Activated CD8-positive, alpha-beta T cell treated with anti-CD3 and anti-CD28 coated beads, Interleukin-2, amount 10 ng/mL, durations not matched to agents 7 days and 5 days (primary cell): ENCODE data around the gene ADIPOR1. TPM values are rescaled to one million over a fixed set of nuclear protein-coding genes. Genes with fewer than 3 reads are reported as not detected.

ENCODE experiments used
- ATAC-seq: fragments of 150-1000 bp; cut with Tn5 transposase; one replicate; pipeline ENCODE4 v1.10.0; 2021; ENCODE audit warnings: moderate library complexity
- CTCF ChIA-PET: fragments of 350-600 bp; sonication (Branson Sonifier 250); formaldehyde crosslinking; loops from one replicate; lab custom pipeline; 2021; ENCODE audit warnings: antibody characterized with exemption; lab: Charles Lee
- POLR2A ChIA-PET: fragments of 350-600 bp; sonication (Branson Sonifier 250); formaldehyde crosslinking; loops from one replicate; lab custom pipeline; 2021; ENCODE audit warnings: antibody characterized with exemption; lab: Charles Lee
- DNase-seq: peaks from one replicate; pipeline ENCODE4 v3.0.0-alpha.2; 2020
- H3K27ac Mint-ChIP-seq: one replicate; pipeline ENCODE4 v1.8.0; 2021; ENCODE audit warnings: mild to moderate bottlenecking, mixed read lengths
- H3K27me3 Mint-ChIP-seq: one replicate; pipeline ENCODE4 v1.8.0; 2021; ENCODE audit warnings: low read depth, mixed read lengths
- H3K36me3 Mint-ChIP-seq: one replicate; pipeline ENCODE4 v1.8.0; 2021; ENCODE audit warnings: low read depth, mixed read lengths
- H3K4me1 Mint-ChIP-seq: one replicate; pipeline ENCODE4 v1.8.0; 2021; ENCODE audit warnings: low read depth, mixed read lengths
- H3K4me3 Mint-ChIP-seq: one replicate; pipeline ENCODE4 v1.8.0; 2021; ENCODE audit warnings: mild to moderate bottlenecking, mixed read lengths
- H3K9me3 Mint-ChIP-seq: one replicate; pipeline ENCODE4 v1.8.0; 2022; ENCODE audit warnings: mixed read lengths; ENCODE audit not compliant: insufficient read depth
- total RNA-seq, 2 experiments: library from RNA; stranded (reverse); gene quantifications; one replicate each; pipeline ENCODE4 v1.2.3, GENCODE V29; 2021

The ADIPOR1 gene
- total RNA-seq, 2 experiments from 2014 or later = 60.8 to 70.7 TPM

GRCh38 chr1:202968895-202969295 is 10.8 kb upstream of the ADIPOR1 start:
- peaks cover 7% of the 10 kb centered on the region for H3K36me3 Mint-ChIP-seq
- CTCF ChIA-PET = interaction anchor here (1.1 to 1.6 kb wide), 7 partner anchors 9 to 42 kb away, joined by 5 to 28 read pairs (median 7); partner anchors contain the start of gene KLHL12
- no peaks in the 10 kb centered on the region for H3K9me3 Mint-ChIP-seq
- DNase-seq (peak; percentile 60), ATAC-seq (peak; percentile 54)
- H3K4me3 Mint-ChIP-seq = no peak overlapping the region
- peaks cover 4% of the 10 kb centered on the region for H3K27me3 Mint-ChIP-seq
- H3K4me1 Mint-ChIP-seq = peaks cover 30% of the 10 kb centered on the region
- POLR2A ChIA-PET = interaction anchor here (1.1 to 2.5 kb wide), 2 partner anchors 9 to 38 kb away, joined by 3 to 19 read pairs; partner anchors contain the start of gene TMEM183A
- peak overlapping the region; percentile 44 for H3K27ac Mint-ChIP-seq

GRCh38 chr1:202968351-202968750 is 10.2 kb upstream of the ADIPOR1 start:
- Mint-ChIP-seq H3K9me3 (no peaks in the 10 kb centered on the region), H3K4me1 (peaks cover 30% of the 10 kb centered on the region), H3K36me3 (peaks cover 7% of the 10 kb centered on the region), H3K4me3 (peak overlapping the region; percentile 88), H3K27ac (peak overlapping the region; percentile 91), H3K27me3 (peaks cover 4% of the 10 kb centered on the region)
- CTCF ChIA-PET = interaction anchor here (0.7 to 1.7 kb wide), 16 partner anchors 9 to 80 kb away, joined by 3 to 28 read pairs (median 5); partner anchors contain the start of genes ADIPOR1, KLHL12, RABIF and TMEM183A
- ATAC-seq = no peak
- POLR2A ChIA-PET = interaction anchor here (1.0 to 2.5 kb wide), 5 partner anchors 9 to 79 kb away, joined by 3 to 19 read pairs (median 4); partner anchors contain the start of genes KLHL12, RABIF and TMEM183A
- DNase-seq = no peak

GRCh38 chr1:202967684-202968281 is 9.7 kb upstream of the ADIPOR1 start:
- no peaks in the 10 kb centered on the region for H3K9me3 Mint-ChIP-seq

GRCh38 chr1:202966006-202966898 is 8.1 kb upstream of the ADIPOR1 start:
- DNase-seq = no peak

More at GRCh38 chr1:202967684-202968281, 9.7 kb upstream of the ADIPOR1 start:
- ATAC-seq (peak; percentile 14), DNase-seq (peak; percentile 58)
- Mint-ChIP-seq H3K4me1 (peaks cover 30% of the 10 kb centered on the region), H3K4me3 (peak overlapping the region; percentile 88), H3K27me3 (peaks cover 4% of the 10 kb centered on the region), H3K27ac (peak overlapping the region; percentile 91), H3K36me3 (peaks cover 7% of the 10 kb centered on the region)
- ChIA-PET CTCF (interaction anchor here (0.7 to 1.7 kb wide), 16 partner anchors 8 to 79 kb away, joined by 3 to 28 read pairs (median 5); partner anchors contain the start of genes ADIPOR1, KLHL12, RABIF and TMEM183A), POLR2A (interaction anchor here (0.6 to 2.5 kb wide), 6 partner anchors 10 to 1588 kb away, joined by 3 to 19 read pairs (median 4); partner anchors contain the start of genes KLHL12, RABIF and TMEM183A)

GRCh38 chr1:202965422-202965821 is 7.3 kb upstream of the ADIPOR1 start:
- Mint-ChIP-seq H3K36me3 (peaks cover 7% of the 10 kb centered on the region), H3K4me1 (peaks cover 30% of the 10 kb centered on the region), H3K9me3 (no peaks in the 10 kb centered on the region), H3K4me3 (peak overlapping the region; percentile 15), H3K27me3 (peaks cover 2% of the 10 kb centered on the region), H3K27ac (no peak overlapping the region)
- ChIA-PET POLR2A (no interaction called here), CTCF (no interaction called here)
- DNase-seq = no peak
- ATAC-seq = no peak

More at GRCh38 chr1:202966006-202966898, 8.1 kb upstream of the ADIPOR1 start:
- no peak for ATAC-seq
- H3K36me3 Mint-ChIP-seq = peaks cover 7% of the 10 kb centered on the region
- peak overlapping the region; percentile 76 for H3K4me3 Mint-ChIP-seq
- no peaks in the 10 kb centered on the region for H3K9me3 Mint-ChIP-seq
- POLR2A ChIA-PET = interaction anchor here (0.6 to 2.5 kb wide), 5 partner anchors 11 to 77 kb away, joined by 3 to 19 read pairs (median 7); partner anchors contain the start of genes RABIF and TMEM183A
- peaks cover 30% of the 10 kb centered on the region for H3K4me1 Mint-ChIP-seq
- peaks cover 2% of the 10 kb centered on the region for H3K27me3 Mint-ChIP-seq
- CTCF ChIA-PET = no interaction called here
- H3K27ac Mint-ChIP-seq = peak overlapping the region; percentile 60

GRCh38 chr1:202964791-202965410 is 6.8 kb upstream of the ADIPOR1 start:
- no peaks in the 10 kb centered on the region for H3K9me3 Mint-ChIP-seq
- H3K4me1 Mint-ChIP-seq = peaks cover 30% of the 10 kb centered on the region
- H3K36me3 Mint-ChIP-seq = peaks cover 7% of the 10 kb centered on the region
- H3K27ac Mint-ChIP-seq = no peak overlapping the region
- H3K27me3 Mint-ChIP-seq = peaks cover 2% of the 10 kb centered on the region
- DNase-seq (no peak), ATAC-seq (no peak)
- peak overlapping the region; percentile 15 for H3K4me3 Mint-ChIP-seq
- ChIA-PET CTCF (no interaction called here), POLR2A (interaction anchor here (0.6 kb wide), 1 partner anchor 10 kb away, joined by 3 read pairs; no protein-coding TSS in a partner anchor)

- ATAC-seq = no peak
- no peaks in the 10 kb centered on the region for H3K27me3 Mint-ChIP-seq
Measured at GRCh38 chr1:202961220-202961880, 3.2 kb upstream of the ADIPOR1 start.

GRCh38 chr1:202959276-202959620 is 1.1 kb upstream of the ADIPOR1 start:
- no peak for DNase-seq
- no peak overlapping the region for H3K4me3 Mint-ChIP-seq
- ChIA-PET POLR2A (interaction anchor here (1.0 kb wide), 2 partner anchors 8 to 18 kb away, joined by 3 to 5 read pairs; no protein-coding TSS in a partner anchor), CTCF (interaction anchor here (1.0 to 1.9 kb wide), 2 partner anchors 9 to 40 kb away, joined by 4 to 5 read pairs; no protein-coding TSS in a partner anchor)
- H3K27ac Mint-ChIP-seq = no peak overlapping the region
- peaks cover 9% of the 10 kb centered on the region for H3K36me3 Mint-ChIP-seq
- peaks cover 32% of the 10 kb centered on the region for H3K4me1 Mint-ChIP-seq
- ATAC-seq = no peak
- no peaks in the 10 kb centered on the region for H3K27me3 Mint-ChIP-seq
- H3K9me3 Mint-ChIP-seq = no peaks in the 10 kb centered on the region

More at GRCh38 chr1:202961220-202961880, 3.2 kb upstream of the ADIPOR1 start:
- CTCF ChIA-PET = interaction anchor here (0.8 kb wide), 1 partner anchor 38 kb away, joined by 3 read pairs; no protein-coding TSS in a partner anchor
- Mint-ChIP-seq H3K4me3 (no peak overlapping the region), H3K4me1 (peaks cover 28% of the 10 kb centered on the region), H3K9me3 (no peaks in the 10 kb centered on the region), H3K27ac (no peak overlapping the region), H3K36me3 (peaks cover 11% of the 10 kb centered on the region)
- POLR2A ChIA-PET = no interaction called here
- no peak for DNase-seq

GRCh38 chr1:202958544-202959275 is 598 bp upstream of the ADIPOR1 start:
- no peaks in the 10 kb centered on the region for H3K27me3 Mint-ChIP-seq
- H3K27ac Mint-ChIP-seq = peak overlapping the region; percentile 75
- no peaks in the 10 kb centered on the region for H3K9me3 Mint-ChIP-seq
- DNase-seq (peak; percentile 38), ATAC-seq (peak; percentile 10)
- ChIA-PET POLR2A (interaction anchor here (1.0 kb wide), 1 partner anchor 19 kb away, joined by 5 read pairs; no protein-coding TSS in a partner anchor), CTCF (interaction anchor here (1.0 to 1.9 kb wide), 3 partner anchors 9 to 41 kb away, joined by 3 to 5 read pairs (median 4); no protein-coding TSS in a partner anchor)
- peak overlapping the region; percentile 78 for H3K4me3 Mint-ChIP-seq
- peaks cover 36% of the 10 kb centered on the region for H3K4me1 Mint-ChIP-seq
- H3K36me3 Mint-ChIP-seq = peaks cover 10% of the 10 kb centered on the region

GRCh38 chr1:202956969-202957368 is 1.1 kb downstream of the ADIPOR1 start:
- Mint-ChIP-seq H3K27ac (peak overlapping the region; percentile 88), H3K4me1 (peaks cover 51% of the 10 kb centered on the region), H3K9me3 (no peaks in the 10 kb centered on the region), H3K36me3 (peaks cover 10% of the 10 kb centered on the region), H3K4me3 (peak overlapping the region; percentile 86), H3K27me3 (no peaks in the 10 kb centered on the region)
- POLR2A ChIA-PET = no interaction called here
- DNase-seq (no peak), ATAC-seq (no peak)
- CTCF ChIA-PET = no interaction called here
